GM23248 (cell line): ENCODE results near the gene CHERP.

Experiments used
- EZH2 ChIP-seq: fragments of 200-600 bp; sonication (generic); IDR thresholded peaks from 2 replicates; pipeline ENCODE4 v1.6.1; 2018; ENCODE audit warnings: antibody characterized with exemption, mild to moderate bottlenecking; ENCODE audit not compliant: insufficient read depth, poor library complexity, severe bottlenecking
- EZH2phosphoT487 ChIP-seq: fragments of 200-600 bp; sonication (generic); IDR thresholded peaks from 2 replicates; pipeline ENCODE4 v1.6.1; 2018; ENCODE audit warnings: antibody characterized with exemption, moderate library complexity, mild to moderate bottlenecking, low read depth; ENCODE audit not compliant: insufficient read depth

DNA sequence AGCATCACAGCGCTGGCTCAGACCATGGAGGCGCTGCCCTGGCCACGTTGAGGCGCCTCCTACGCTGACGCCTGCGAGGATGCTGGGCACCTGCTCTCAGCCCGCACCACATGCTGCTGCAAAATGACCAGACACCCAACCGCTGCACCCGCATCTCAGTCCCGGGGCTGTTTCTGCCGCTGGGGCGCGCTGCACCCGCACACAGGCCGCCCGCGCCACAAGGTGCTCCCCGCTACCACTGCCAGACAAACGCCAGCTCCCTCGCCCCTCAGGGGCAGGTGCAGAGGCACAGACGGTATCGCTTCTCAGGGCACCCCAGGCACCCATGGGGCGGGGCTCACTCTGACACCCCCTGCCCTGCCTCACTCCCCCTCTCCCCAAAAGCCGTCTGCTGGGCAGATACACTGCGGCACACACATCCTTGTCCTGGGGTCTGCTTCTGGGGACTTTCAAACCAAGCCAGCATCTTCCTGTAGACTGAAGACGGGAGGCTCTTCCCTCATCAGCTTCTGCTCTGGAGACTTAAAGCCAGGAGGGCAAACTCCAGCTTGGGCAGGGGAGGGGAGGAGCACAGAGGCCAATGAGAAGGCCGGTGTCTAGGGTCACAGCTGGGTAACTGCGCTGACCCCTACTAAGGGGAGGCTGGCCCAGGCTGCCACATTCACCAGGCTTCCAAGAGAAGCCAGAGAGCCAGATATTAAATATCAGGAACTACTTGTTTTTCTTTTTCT is 16.3 kb downstream of the CHERP start:
- no peak for TF ChIP-seq EZH2
- TF ChIP-seq EZH2phosphoT487: no peak
